Measurements from ENCODE around the gene LRRC45.

Gene LRRC45

DNA sequence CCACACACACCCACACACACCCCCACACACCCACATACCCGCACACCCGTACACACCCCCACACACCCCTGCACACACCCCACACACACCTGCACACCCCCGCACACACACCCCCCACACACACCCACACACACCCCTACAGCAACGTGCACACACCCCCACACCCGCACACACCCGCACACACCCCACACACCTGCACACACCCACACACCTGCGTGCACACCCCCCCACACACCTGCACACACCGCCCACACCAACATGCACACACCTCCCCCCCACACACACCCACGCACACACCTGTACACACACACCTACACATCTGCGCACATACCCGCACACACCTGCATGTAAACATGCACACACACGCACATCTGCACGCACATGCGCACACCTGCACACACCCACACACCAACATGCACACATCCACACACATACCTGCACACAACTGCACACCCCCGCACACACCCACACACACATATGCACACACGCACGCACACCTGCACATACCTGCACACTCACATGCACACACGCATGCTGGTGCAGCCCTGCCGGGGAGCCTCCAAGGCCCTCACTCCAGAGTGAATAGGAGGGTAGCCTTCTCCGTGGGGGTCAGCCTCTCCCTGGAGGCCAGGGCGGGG, 38.2 kb upstream of the LRRC45 start:
- no peak overlapping the region for H3K4me2 ChIP-seq (ENCODE audit: low read depth, low read length, poor library complexity, severe bottlenecking)
- no peaks in the 10 kb centered on the region for H3K9me2 ChIP-seq (replicated peaks; ENCODE audit: insufficient read depth, low read length)
- H3K27me3 ChIP-seq (ENCODE audit: low read length): no peaks in the 10 kb centered on the region
- H2AFZ ChIP-seq (ENCODE audit: low read depth, low read length, severe bottlenecking): no peak overlapping the region
- H3K36me3 ChIP-seq (ENCODE audit: low read length): no peaks in the 10 kb centered on the region
- H3F3A ChIP-seq (ENCODE audit: insufficient read depth): no peaks in the 10 kb centered on the region
- no peak overlapping the region for H3K27ac ChIP-seq (ENCODE audit: low read depth, low read length)
- H3K9ac ChIP-seq (ENCODE audit: low read length): no peak overlapping the region
- no peak overlapping the region for H3K4me3 ChIP-seq (ENCODE audit: insufficient read depth, low read length, poor library complexity, severe bottlenecking)
- TF ChIP-seq EZH2phosphoT487 (conservative IDR thresholded peaks at IDR 0.05; ENCODE audit: low read length): no peak
- TF ChIP-seq CTCF (IDR thresholded peaks at IDR 0.05; ENCODE audit: insufficient read depth, low read length, poor library complexity, severe bottlenecking): no peak
- H3K79me2 ChIP-seq (ENCODE audit: insufficient read depth, low read length): no peaks in the 10 kb centered on the region
- no peaks in the 10 kb centered on the region for H3K9me3 ChIP-seq (ENCODE audit: insufficient read depth, low read length)
- no peaks in the 10 kb centered on the region for H4K20me1 ChIP-seq (ENCODE audit: low read depth, low read length)

DNA sequence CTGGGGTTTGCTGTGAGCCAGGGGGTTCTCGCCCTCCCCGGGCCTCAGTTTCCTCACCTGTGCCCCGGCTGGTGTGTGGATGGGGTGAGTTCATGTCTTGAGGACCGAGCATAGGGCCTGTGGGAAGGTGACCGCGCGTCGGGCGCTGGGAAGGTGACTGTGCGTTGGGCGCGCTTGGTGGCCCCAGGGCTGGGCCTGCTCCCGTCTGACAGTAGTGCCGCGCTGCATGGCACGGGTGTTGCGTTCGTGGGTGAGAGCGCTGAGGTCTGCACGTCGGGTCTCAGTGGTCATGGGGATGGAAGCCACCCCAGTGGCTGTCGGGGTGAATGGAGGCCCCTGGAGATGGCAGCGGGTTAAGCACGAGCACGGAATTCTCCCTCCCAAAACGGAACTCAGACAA, 36.5 kb upstream of the LRRC45 start:
- no peaks in the 10 kb centered on the region for H3K9me3 ChIP-seq (ENCODE audit: insufficient read depth, low read length)
- H3K27me3 ChIP-seq (ENCODE audit: low read length): no peaks in the 10 kb centered on the region
- no peak for TF ChIP-seq CTCF (IDR thresholded peaks at IDR 0.05; ENCODE audit: insufficient read depth, low read length, poor library complexity, severe bottlenecking)
- TF ChIP-seq EZH2phosphoT487 (conservative IDR thresholded peaks at IDR 0.05; ENCODE audit: low read length): no peak
- no peak overlapping the region for H3K4me2 ChIP-seq (ENCODE audit: low read depth, low read length, poor library complexity, severe bottlenecking)
- no peaks in the 10 kb centered on the region for H3K9me2 ChIP-seq (replicated peaks; ENCODE audit: insufficient read depth, low read length)
- H3K4me3 ChIP-seq (ENCODE audit: insufficient read depth, low read length, poor library complexity, severe bottlenecking): no peak overlapping the region
- no peaks in the 10 kb centered on the region for H3F3A ChIP-seq (ENCODE audit: insufficient read depth)
- peaks cover 2% of the 10 kb centered on the region; the same call in 1 of the 2 replicates for H3K79me2 ChIP-seq (ENCODE audit: insufficient read depth, low read length)
- H3K27ac ChIP-seq (ENCODE audit: low read depth, low read length): no peak overlapping the region
- no peaks in the 10 kb centered on the region for H4K20me1 ChIP-seq (ENCODE audit: low read depth, low read length)
- H2AFZ ChIP-seq (ENCODE audit: low read depth, low read length, severe bottlenecking): no peak overlapping the region
- H3K36me3 ChIP-seq (ENCODE audit: low read length): no peaks in the 10 kb centered on the region
- H3K9ac ChIP-seq (ENCODE audit: low read length): no peak overlapping the region

- Histone ChIP-seq H3K9me3 (ENCODE audit: insufficient read depth, low read length) (no peaks in the 10 kb centered on the region), H3K27me3 (ENCODE audit: low read length) (no peaks in the 10 kb centered on the region), H3F3A (ENCODE audit: insufficient read depth) (no peaks in the 10 kb centered on the region), H3K4me2 (ENCODE audit: low read depth, low read length, poor library complexity, severe bottlenecking) (no peak overlapping the region), H3K79me2 (ENCODE audit: insufficient read depth, low read length) (peaks cover 6% of the 10 kb centered on the region; the same call in 1 of the 2 replicates), H4K20me1 (ENCODE audit: low read depth, low read length) (no peaks in the 10 kb centered on the region), H2AFZ (ENCODE audit: low read depth, low read length, severe bottlenecking) (no peak overlapping the region), H3K27ac (ENCODE audit: low read depth, low read length) (no peak overlapping the region), H3K9me2 (replicated peaks; ENCODE audit: insufficient read depth, low read length) (no peaks in the 10 kb centered on the region), H3K9ac (ENCODE audit: low read length) (no peak overlapping the region), H3K4me3 (ENCODE audit: insufficient read depth, low read length, poor library complexity, severe bottlenecking) (no peak overlapping the region), H3K36me3 (ENCODE audit: low read length) (no peaks in the 10 kb centered on the region)
- TF ChIP-seq EZH2phosphoT487 (conservative IDR thresholded peaks at IDR 0.05; ENCODE audit: low read length) (no peak), CTCF (IDR thresholded peaks at IDR 0.05; ENCODE audit: insufficient read depth, low read length, poor library complexity, severe bottlenecking) (no peak)
Observed at GRCh38 chr17:81987161-81987770, 35.8 kb upstream of the LRRC45 start.
